MV-4-11 (cell line): ENCODE measurements around the gene ERBB4.

Source experiments
- DNase-seq: peaks from one replicate; lab custom pipeline; 2025; lab: John Stamatoyannopoulos, UW

The ERBB4 gene

GRCh38 chr2:212364112-212364985, 174.3 kb downstream of the ERBB4 start:
- no peak for DNase-seq

GRCh38 chr2:212361174-212361756, 177.3 kb downstream of the ERBB4 start:
- DNase-seq, result no peak

- no peak for DNase-seq
These were observed 178.5 kb downstream of the ERBB4 start for GRCh38 chr2:212360068-212360460.

GRCh38 chr2:212359425-212360067, 179.1 kb downstream of the ERBB4 start:
- DNase-seq, result no peak

- DNase-seq, result no peak
These were observed 181.0 kb downstream of the ERBB4 start for GRCh38 chr2:212357606-212358005.

GRCh38 chr2:212354382-212354781, 184.2 kb downstream of the ERBB4 start:
- no peak for DNase-seq

- no peak for DNase-seq
These were observed 190.1 kb downstream of the ERBB4 start for GRCh38 chr2:212348501-212348900.

GRCh38 chr2:212346865-212347264, 191.7 kb downstream of the ERBB4 start:
- DNase-seq, result no peak

- DNase-seq, result no peak
These were observed 192.6 kb downstream of the ERBB4 start for GRCh38 chr2:212345966-212346365.

- no peak for DNase-seq
These were observed 194.5 kb downstream of the ERBB4 start for GRCh38 chr2:212344131-212344530.

GRCh38 chr2:212343167-212343566, 195.4 kb downstream of the ERBB4 start:
- no peak for DNase-seq

GRCh38 chr2:212337486-212338343, 200.9 kb downstream of the ERBB4 start:
- no peak for DNase-seq

GRCh38 chr2:212337036-212337435, 201.6 kb downstream of the ERBB4 start:
- no peak for DNase-seq

- DNase-seq, result no peak
These were observed 208.3 kb downstream of the ERBB4 start for GRCh38 chr2:212330263-212330662.

- no peak for DNase-seq
These were observed 209.7 kb downstream of the ERBB4 start for GRCh38 chr2:212328712-212329496.

GRCh38 chr2:212328136-212328535, 210.5 kb downstream of the ERBB4 start:
- peak; percentile 4 for DNase-seq

GRCh38 chr2:212327171-212327809, 211.3 kb downstream of the ERBB4 start:
- no peak for DNase-seq

GRCh38 chr2:212318636-212319035, 220.0 kb downstream of the ERBB4 start:
- DNase-seq, result no peak

- no peak for DNase-seq
These were observed 223.9 kb downstream of the ERBB4 start for GRCh38 chr2:212314680-212315079.

GRCh38 chr2:212311807-212312404, 226.7 kb downstream of the ERBB4 start:
- DNase-seq, result no peak
